Neural cell (in vitro differentiated cells): ENCODE results near the gene IBA57. TPM values are rescaled to one million over a fixed set of nuclear protein-coding genes. Genes with fewer than 3 reads are reported as not detected.

Experiments used
- H2AFZ ChIP-seq: fragments of 200-600, 300-800 bp; sonication (generic), shearing (Covaris generic); 2 replicates; pipeline ENCODE4 v1.6.0; 2014; ENCODE audit warnings: low read depth, mild to moderate bottlenecking, antibody characterized with exemption, low read length, moderate library complexity
- H3F3A ChIP-seq: fragments of 200-600 bp; shearing (Covaris generic); 2 replicates; pipeline ENCODE4 v1.6.1; 2016; ENCODE audit warnings: mild to moderate bottlenecking, moderate library complexity, mixed read lengths, antibody characterized with exemption, low read length; ENCODE audit not compliant: insufficient read depth, poor library complexity, severe bottlenecking
- H3K27ac ChIP-seq: fragments of 200-600, 300-800 bp; sonication (generic), shearing (Covaris generic); 2 replicates; pipeline ENCODE4 v1.5.1; 2014; ENCODE audit warnings: mild to moderate bottlenecking, low read length, moderate library complexity
- H3K27me3 ChIP-seq: fragments of 300-800, 200-600 bp; sonication (generic), shearing (Covaris generic); 2 replicates; pipeline ENCODE4 v1.6.0; 2014; ENCODE audit warnings: mild to moderate bottlenecking, low read depth, low read length, moderate library complexity; ENCODE audit not compliant: insufficient read depth
- H3K36me3 ChIP-seq: fragments of 300-800, 200-600 bp; sonication (generic), shearing (Covaris generic); 2 replicates; pipeline ENCODE4 v1.5.1; 2014; ENCODE audit warnings: mild to moderate bottlenecking, antibody characterized with exemption, low read length, moderate library complexity; ENCODE audit not compliant: insufficient read depth
- H3K4me2 ChIP-seq: fragments of 300-800, 200-600 bp; sonication (generic), shearing (Covaris generic); 2 replicates; pipeline ENCODE4 v1.6.0; 2014; ENCODE audit warnings: mild to moderate bottlenecking, low read length
- H3K4me3 ChIP-seq: fragments of 300-800, 200-600 bp; sonication (generic), shearing (Covaris generic); 2 replicates; pipeline ENCODE4 v1.5.1; 2014; ENCODE audit warnings: mild to moderate bottlenecking, low read length, moderate library complexity
- H3K79me2 ChIP-seq: fragments of 200-600 bp; shearing (Covaris generic); replicated peaks from 2 replicates; pipeline ENCODE4 v1.6.0; 2014; ENCODE audit warnings: mild to moderate bottlenecking, low read length, moderate library complexity; ENCODE audit not compliant: insufficient read depth
- H3K9ac ChIP-seq: fragments of 300-800, 200-600 bp; sonication (generic), shearing (Covaris generic); 2 replicates; pipeline ENCODE4 v1.6.1; 2016; ENCODE audit warnings: mild to moderate bottlenecking, low read length, mixed read lengths
- H3K9me2 ChIP-seq: fragments of 200-600 bp; shearing (Covaris generic); 2 replicates; pipeline ENCODE4 v1.6.1; 2016; ENCODE audit warnings: mild to moderate bottlenecking, low read length, mixed read lengths; ENCODE audit not compliant: insufficient read depth
- H3K9me3 ChIP-seq: fragments of 200-600, 300-800 bp; sonication (generic), shearing (Covaris generic); 2 replicates; pipeline ENCODE4 v1.6.1; 2016; ENCODE audit warnings: mild to moderate bottlenecking, mixed run types, low read length, moderate library complexity, mixed read lengths
- H4K20me1 ChIP-seq: fragments of 200-600 bp; shearing (Covaris generic); 2 replicates; pipeline ENCODE4 v1.6.1; 2016; ENCODE audit warnings: mild to moderate bottlenecking, mixed run types; ENCODE audit not compliant: insufficient read depth
- CTCF ChIP-seq: fragments of 450-650 bp; IDR thresholded peaks from 2 replicates; pipeline ENCODE4 v1.5.1; 2014; ENCODE audit warnings: antibody characterized with exemption, mild to moderate bottlenecking, moderate library complexity; ENCODE audit not compliant: poor library complexity, severe bottlenecking
- EP300 ChIP-seq: fragments of 450-650 bp; conservative IDR thresholded peaks from 2 replicates; pipeline ENCODE4 v1.6.1; 2014; ENCODE audit warnings: antibody characterized with exemption, mild to moderate bottlenecking, moderate library complexity; ENCODE audit not compliant: poor library complexity, severe bottlenecking
- EZH2 ChIP-seq: fragments of 200-600, 300-800 bp; shearing (Covaris generic), sonication (generic); IDR thresholded peaks from 2 replicates; pipeline ENCODE4 v1.6.1; 2014; ENCODE audit warnings: antibody characterized with exemption, low read length, borderline replicate concordance, mild to moderate bottlenecking; ENCODE audit not compliant: insufficient read depth, poor library complexity, severe bottlenecking
- MXI1 ChIP-seq: fragments of 450-650 bp; conservative IDR thresholded peaks from 2 replicates; pipeline ENCODE4 v1.6.1; 2014; ENCODE audit warnings: antibody characterized with exemption, mild to moderate bottlenecking; ENCODE audit not compliant: poor library complexity, severe bottlenecking
- POLR2AphosphoS5 ChIP-seq: IDR thresholded peaks from 2 replicates; pipeline ENCODE4 v1.6.1; 2012
- RAD21 ChIP-seq: fragments of 450-650 bp; conservative IDR thresholded peaks from 2 replicates; pipeline ENCODE4 v1.6.1; 2014; ENCODE audit warnings: antibody characterized with exemption, mild to moderate bottlenecking, moderate library complexity
- REST ChIP-seq: IDR thresholded peaks from 2 replicates; pipeline ENCODE4 v1.6.1; 2012; ENCODE audit warnings: borderline replicate concordance
- SMC3 ChIP-seq: fragments of 450-650 bp; conservative IDR thresholded peaks from 2 replicates; pipeline ENCODE4 v1.6.1; 2014; ENCODE audit warnings: antibody characterized with exemption, mild to moderate bottlenecking, moderate library complexity; ENCODE audit not compliant: poor library complexity
- TAF1 ChIP-seq: IDR thresholded peaks from 2 replicates; pipeline ENCODE4 v1.6.1; 2012; ENCODE audit warnings: low read depth
- polyA plus RNA-seq: library from polyadenylated mRNA; depleted of rRNA; stranded (reverse); fragments of >200 nt; gene quantifications from 2 replicates; pipeline ENCODE4 v1.2.3, GENCODE V29; 2014

The IBA57 gene
- polyA plus RNA-seq, 1 donor from 2014 or later, result 5.5 TPM

- Histone ChIP-seq H2AFZ (no peak overlapping the region), H3K9ac (no peak overlapping the region), H3K27me3 (no peaks in the 10 kb centered on the region), H3K4me3 (no peak overlapping the region), H3F3A (no peaks in the 10 kb centered on the region), H3K79me2 (no peaks in the 10 kb centered on the region), H3K9me2 (no peaks in the 10 kb centered on the region), H3K36me3 (no peaks in the 10 kb centered on the region), H3K4me2 (no peak overlapping the region), H3K27ac (no peak overlapping the region), H4K20me1 (no peaks in the 10 kb centered on the region), H3K9me3 (no peaks in the 10 kb centered on the region)
- no peak for TF ChIP-seq SMC3
- TF ChIP-seq POLR2AphosphoS5, result no peak
- no peak for TF ChIP-seq TAF1
- no peak for TF ChIP-seq REST
- no peak for TF ChIP-seq RAD21
- no peak for TF ChIP-seq MXI1
- TF ChIP-seq EP300, result no peak
- TF ChIP-seq EZH2, result no peak
- no peak for TF ChIP-seq CTCF
These were observed 5.3 kb upstream of the IBA57 start for GRCh38 chr1:228160201-228160761.

- H2AFZ ChIP-seq, result no peak overlapping the region
- H3K4me2 ChIP-seq, result no peak overlapping the region
- H3K9ac ChIP-seq, result no peak overlapping the region
- TF ChIP-seq CTCF (no peak), REST (no peak), SMC3 (no peak), EP300 (no peak), EZH2 (no peak), RAD21 (no peak), MXI1 (no peak), TAF1 (no peak), POLR2AphosphoS5 (no peak)
- H4K20me1 ChIP-seq, result no peaks in the 10 kb centered on the region
- H3K9me3 ChIP-seq, result no peaks in the 10 kb centered on the region
- no peaks in the 10 kb centered on the region for H3F3A ChIP-seq
- H3K4me3 ChIP-seq, result no peak overlapping the region
- no peak overlapping the region for H3K27ac ChIP-seq
- peaks cover 2% of the 10 kb centered on the region for H3K79me2 ChIP-seq
- no peaks in the 10 kb centered on the region for H3K36me3 ChIP-seq
- H3K27me3 ChIP-seq, result no peaks in the 10 kb centered on the region
- no peaks in the 10 kb centered on the region for H3K9me2 ChIP-seq
These were observed 4.2 kb upstream of the IBA57 start for GRCh38 chr1:228161362-228161761.
